GM12865 (cell line): Measurements from ENCODE around the gene CAPN2.

ENCODE experiments used
- DNase-seq: peaks from one replicate; pipeline ENCODE4 v3.0.0; 2010; ENCODE audit warnings: low read depth
- H3K4me3 ChIP-seq: 2 replicates; pipeline ENCODE4 v1.5.1; 2011; ENCODE audit warnings: mild to moderate bottlenecking, low read depth, low read length, control low read depth
- CTCF ChIP-seq: IDR thresholded peaks from 2 replicates; pipeline ENCODE4 v1.5.1; 2011; ENCODE audit warnings: low read length, control low read depth, low read depth, inconsistent platforms; ENCODE audit not compliant: insufficient read depth; ENCODE audit errors: missing control alignments

CAPN2 gene

DNA sequence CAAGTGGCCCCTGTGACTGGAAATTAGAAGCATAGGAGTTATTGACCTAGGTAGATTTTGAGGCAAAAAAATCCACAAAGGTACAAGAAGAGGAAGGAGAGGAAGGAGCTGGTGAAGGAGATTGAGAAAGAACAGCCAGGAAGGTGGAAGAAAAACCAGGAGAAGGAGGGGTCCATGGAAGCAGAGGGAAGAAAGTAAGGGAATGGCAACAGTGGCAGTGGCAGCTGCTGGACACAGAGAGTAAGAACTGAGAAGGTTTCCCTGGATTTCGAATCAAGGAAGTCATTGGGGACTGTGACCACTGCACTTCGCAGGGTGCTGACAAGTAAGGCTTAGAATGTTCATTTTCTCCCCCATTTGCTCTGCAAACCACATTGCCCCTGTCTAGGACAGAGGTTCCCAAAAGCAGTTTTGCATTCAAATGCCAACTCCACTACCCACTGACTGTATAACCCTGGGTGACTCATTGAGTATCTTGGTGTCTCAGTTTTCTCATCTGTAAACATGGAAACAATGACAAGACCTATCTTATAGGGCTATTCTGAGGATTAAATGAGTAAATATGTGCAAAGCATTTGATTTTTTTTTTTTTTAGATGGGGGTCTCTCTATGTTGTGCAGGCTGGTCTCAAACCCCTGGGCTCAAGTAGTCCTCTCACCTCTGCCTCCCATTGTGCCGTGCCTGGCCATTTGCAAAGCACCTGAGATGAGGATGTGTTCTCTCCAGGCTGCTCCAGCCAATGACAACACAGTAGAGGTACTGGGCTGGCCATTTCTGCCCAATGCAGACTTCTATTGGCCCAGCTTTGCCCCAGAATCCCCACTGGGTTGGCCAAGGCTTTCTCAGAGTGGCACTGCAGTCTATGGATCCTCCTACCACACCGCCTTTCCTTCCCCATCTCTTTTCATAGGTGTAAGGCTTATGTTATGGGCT, 9.3 kb upstream of the CAPN2 start:
- no peak overlapping the region for H3K4me3 ChIP-seq
- TF ChIP-seq CTCF = no peak
- no peak for DNase-seq

- DNase-seq = no peak
- no peak overlapping the region for H3K4me3 ChIP-seq
- TF ChIP-seq CTCF = no peak
Measured at GRCh38 chr1:223703668-223704013, 8.7 kb upstream of the CAPN2 start.

DNA sequence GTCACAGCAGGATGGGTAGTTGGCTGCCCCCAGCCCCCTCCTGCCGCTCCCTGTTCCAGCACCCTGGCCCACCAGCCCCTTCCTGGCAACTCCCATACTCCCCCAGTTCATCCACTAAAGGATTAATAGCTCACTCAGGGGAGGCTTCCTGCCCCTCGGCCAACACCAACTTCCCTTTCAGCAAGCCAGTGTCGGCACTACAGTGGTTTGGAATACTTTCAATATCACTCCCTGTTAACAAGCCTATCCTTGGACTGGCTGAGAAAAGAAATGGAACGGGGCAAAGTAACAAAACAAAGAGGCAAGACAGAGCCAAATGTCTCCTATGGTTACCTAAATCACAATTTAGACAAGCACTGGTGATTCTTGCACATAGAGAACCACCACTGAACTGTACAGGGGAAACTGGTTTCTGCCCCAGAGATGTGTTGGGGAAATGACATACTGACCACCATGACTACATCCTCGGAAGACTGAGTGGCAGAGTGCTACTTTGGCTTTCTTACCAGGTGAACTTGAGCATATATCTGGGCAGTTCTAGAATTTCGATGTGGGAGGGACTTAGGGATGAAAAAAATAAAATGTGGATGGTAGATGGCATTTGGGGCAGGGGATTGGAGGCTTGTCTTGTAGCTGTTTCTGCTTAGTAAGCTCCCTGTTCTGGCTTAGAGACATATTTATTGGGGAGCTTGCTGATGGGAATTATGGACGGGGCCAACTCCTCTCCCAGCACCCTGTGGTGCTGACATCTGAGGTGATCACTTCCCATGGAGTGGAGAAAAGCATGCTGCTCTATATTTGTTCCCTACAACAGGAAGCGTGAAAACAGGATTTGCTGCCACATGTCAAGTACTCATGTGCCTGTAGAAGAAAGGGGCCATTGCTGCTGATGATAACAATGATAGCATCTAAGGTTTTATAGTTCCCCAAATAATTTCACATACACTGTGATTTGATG, 7.1 kb upstream of the CAPN2 start:
- DNase-seq = no peak
- no peak overlapping the region for H3K4me3 ChIP-seq
- TF ChIP-seq CTCF = no peak

DNA sequence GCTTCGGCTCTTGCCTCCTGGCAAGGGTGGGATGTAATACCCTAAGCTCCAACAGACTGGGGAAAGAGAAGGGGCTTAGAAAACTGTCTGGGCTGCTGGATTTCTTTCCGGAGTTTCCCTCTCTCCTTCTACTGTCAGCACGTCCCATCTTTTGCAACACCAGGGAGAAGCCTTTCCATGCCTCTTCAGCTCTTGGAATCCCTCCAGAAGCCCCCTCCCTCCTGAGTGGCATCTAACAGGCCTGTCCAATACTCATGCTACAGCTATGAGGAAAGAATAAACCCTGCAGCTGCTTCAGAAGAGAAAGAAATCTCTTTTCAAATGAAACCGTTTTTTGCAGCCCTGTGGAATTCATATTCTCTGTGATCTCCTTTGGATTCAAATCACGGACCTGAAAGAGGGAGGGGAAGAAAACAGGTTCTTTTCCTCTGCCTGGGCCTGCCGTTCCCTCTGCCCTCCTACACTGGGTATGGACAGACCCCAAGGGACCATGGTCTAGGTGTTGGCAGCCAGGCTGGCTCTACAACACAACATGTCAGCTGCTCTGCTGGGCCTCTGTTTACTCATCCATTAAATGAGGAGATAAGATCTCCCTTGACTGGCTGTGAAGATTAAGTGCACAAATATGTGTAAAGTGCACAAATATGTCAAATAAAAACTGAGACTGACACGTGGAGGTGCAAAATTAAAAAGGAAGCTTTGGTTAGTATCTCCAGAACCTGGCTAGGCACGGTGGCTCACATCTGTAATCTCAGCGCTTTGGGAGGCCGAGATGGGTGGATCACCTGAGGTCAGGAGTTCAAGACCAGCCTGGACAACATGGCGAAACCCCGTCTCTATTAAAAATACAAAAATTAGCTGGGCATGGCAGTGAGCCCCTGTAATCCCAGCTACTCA, 6.0 kb upstream of the CAPN2 start:
- no peak overlapping the region for H3K4me3 ChIP-seq
- TF ChIP-seq CTCF = no peak
- no peak for DNase-seq

- no peak for DNase-seq
- no peak overlapping the region for H3K4me3 ChIP-seq
- TF ChIP-seq CTCF = no peak
Measured at GRCh38 chr1:223707256-223708000, 4.9 kb upstream of the CAPN2 start.

DNA sequence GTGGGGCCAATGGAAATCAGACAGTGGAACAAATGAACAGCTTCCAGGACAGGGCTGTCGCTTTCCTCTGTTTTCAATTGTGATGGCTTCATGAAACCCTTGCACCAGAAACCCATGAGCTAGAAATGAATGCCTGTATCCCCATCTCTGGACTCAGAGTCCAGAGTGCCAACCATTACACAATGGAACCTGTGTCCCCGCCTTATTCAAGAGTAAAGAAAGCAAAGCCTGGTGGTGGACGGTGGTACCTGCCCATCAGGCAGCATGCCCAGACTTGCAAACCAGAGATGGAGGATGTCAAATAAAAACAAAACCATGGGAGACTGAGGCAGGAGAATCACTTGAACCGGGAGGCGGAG, 4.4 kb upstream of the CAPN2 start:
- no peak overlapping the region for H3K4me3 ChIP-seq
- TF ChIP-seq CTCF = no peak
- no peak for DNase-seq
